ENCODE data around the gene CD300LD.

GRCh38 chr17:74549343-74549742 is 42.7 kb downstream of the CD300LD start:
- no peak for TF ChIP-seq POLR2A (IDR thresholded peaks at IDR 0.05)
- TF ChIP-seq, protein P1, sequence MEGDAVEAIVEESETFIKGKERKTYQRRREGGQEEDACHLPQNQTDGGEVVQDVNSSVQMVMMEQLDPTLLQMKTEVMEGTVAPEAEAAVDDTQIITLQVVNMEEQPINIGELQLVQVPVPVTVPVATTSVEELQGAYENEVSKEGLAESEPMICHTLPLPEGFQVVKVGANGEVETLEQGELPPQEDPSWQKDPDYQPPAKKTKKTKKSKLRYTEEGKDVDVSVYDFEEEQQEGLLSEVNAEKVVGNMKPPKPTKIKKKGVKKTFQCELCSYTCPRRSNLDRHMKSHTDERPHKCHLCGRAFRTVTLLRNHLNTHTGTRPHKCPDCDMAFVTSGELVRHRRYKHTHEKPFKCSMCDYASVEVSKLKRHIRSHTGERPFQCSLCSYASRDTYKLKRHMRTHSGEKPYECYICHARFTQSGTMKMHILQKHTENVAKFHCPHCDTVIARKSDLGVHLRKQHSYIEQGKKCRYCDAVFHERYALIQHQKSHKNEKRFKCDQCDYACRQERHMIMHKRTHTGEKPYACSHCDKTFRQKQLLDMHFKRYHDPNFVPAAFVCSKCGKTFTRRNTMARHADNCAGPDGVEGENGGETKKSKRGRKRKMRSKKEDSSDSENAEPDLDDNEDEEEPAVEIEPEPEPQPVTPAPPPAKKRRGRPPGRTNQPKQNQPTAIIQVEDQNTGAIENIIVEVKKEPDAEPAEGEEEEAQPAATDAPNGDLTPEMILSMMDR (IDR thresholded peaks at IDR 0.05): no peak

Data from uterus (tissue), 2 donors.